Esophagus (tissue), 2 donors: ENCODE data around the gene SPATA13. TPM values are rescaled to one million over a fixed set of nuclear protein-coding genes. Genes with fewer than 3 reads are reported as not detected.

ENCODE experiments used
- H3K27ac ChIP-seq, 2 donors: one replicate each; pipeline ENCODE4 v1.5.1; 2013; ENCODE audit warnings: low read depth in 2 of 2, mild to moderate bottlenecking in 2 of 2, inconsistent platforms in 1 of 2, low read length in 1 of 2, moderate library complexity in 1 of 2
- H3K27me3 ChIP-seq, 2 donors: one replicate each; pipeline ENCODE4 v1.6.1; 2013; ENCODE audit warnings: low read length in 2 of 2, control low read depth in 1 of 2, mild to moderate bottlenecking in 1 of 2; ENCODE audit not compliant: insufficient read depth in 2 of 2, control insufficient read depth in 1 of 2
- H3K36me3 ChIP-seq, 2 donors: one replicate each; pipeline ENCODE4 v1.6.1; 2013; ENCODE audit warnings: low read length in 1 of 2; ENCODE audit not compliant: control insufficient read depth in 2 of 2, insufficient read depth in 2 of 2
- H3K4me1 ChIP-seq, 2 donors: one replicate each; pipeline ENCODE4 v1.6.1; 2013; ENCODE audit warnings: low read length in 1 of 2; ENCODE audit not compliant: control insufficient read depth in 2 of 2, insufficient read depth in 2 of 2
- H3K4me3 ChIP-seq, 2 donors: one replicate each; pipeline ENCODE4 v1.5.1; 2013; ENCODE audit warnings: low read length in 2 of 2, mild to moderate bottlenecking in 2 of 2, low read depth in 1 of 2, moderate library complexity in 1 of 2
- H3K9me3 ChIP-seq, 2 donors: one replicate each; pipeline ENCODE4 v1.6.1; 2013; ENCODE audit warnings: mild to moderate bottlenecking in 2 of 2, low read depth in 1 of 2, low read length in 1 of 2, moderate library complexity in 1 of 2; ENCODE audit not compliant: control insufficient read depth in 2 of 2, insufficient read depth in 1 of 2
- WGBS, 2 donors: extraction: QIAGEN DNeasy Blood & Tissue Kit; methylation state at CpG; one replicate each; pipeline ENCODE4 v1.1.7; 2013; 5-methylcytosine and 5-hydroxymethylcytosine counted together
- polyA plus RNA-seq, 2 donors: library from polyadenylated mRNA; stranded (reverse); fragments of 200-250 nt; gene quantifications; one replicate each; pipeline ENCODE4 v1.2.3, GENCODE V29; 2013
- donor health status: healthy with polysubstance abuse.
- donor health status: Bipolar disorder and iron deficiency.

SPATA13 gene
- polyA plus RNA-seq, 2 donors: 1.8 to 3.8 TPM

DNA sequence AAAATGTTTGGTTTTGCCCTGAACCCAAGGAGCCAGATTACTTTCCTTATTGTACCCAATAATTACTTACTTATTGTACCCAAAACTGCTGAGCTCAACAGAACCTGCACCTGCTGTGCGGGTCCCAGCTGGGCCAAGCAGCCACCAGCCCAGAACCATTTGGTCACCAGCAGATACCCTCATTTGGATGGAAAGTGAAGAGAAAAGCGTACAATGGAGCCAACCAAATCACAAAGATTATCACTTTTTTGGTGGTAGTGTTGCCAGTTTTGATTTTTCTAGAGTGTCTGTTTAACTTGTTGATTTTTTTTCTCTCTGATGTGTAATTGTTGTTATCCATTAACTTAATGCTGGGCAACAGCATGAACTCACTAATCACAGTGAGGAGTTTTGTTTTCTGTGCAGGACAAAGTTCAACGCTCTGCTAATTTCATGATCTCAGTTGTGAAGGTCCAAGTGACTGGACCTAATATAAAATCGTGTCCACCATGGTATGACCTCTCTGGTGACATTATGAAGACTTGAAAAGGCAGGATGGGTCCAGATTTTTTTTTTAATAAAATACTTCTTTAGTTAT lies 23.8 kb downstream of the SPATA13 start:
- H3K9me3 ChIP-seq: no peaks in the 10 kb centered on the region
- H3K36me3 ChIP-seq: no peaks in the 10 kb centered on the region
- H3K27ac ChIP-seq: no peak overlapping the region
- peaks cover 0 to 2% of the 10 kb centered on the region in 2 donors for H3K4me1 ChIP-seq
- WGBS, 2 donors: 74 to 88% methylated on average over 4 of the region's 4 CpGs
- no peak overlapping the region for H3K4me3 ChIP-seq
- no peaks in the 10 kb centered on the region for H3K27me3 ChIP-seq

GRCh38 chr13:24184882-24185281 lies 24.4 kb downstream of the SPATA13 start:
- WGBS, 2 donors: 66 to 90% methylated on average over 11 of the region's 11 CpGs
- Histone ChIP-seq H3K4me3 (no peak overlapping the region), H3K4me1 (peaks cover 0 to 2% of the 10 kb centered on the region in 2 donors), H3K36me3 (no peaks in the 10 kb centered on the region), H3K9me3 (no peaks in the 10 kb centered on the region), H3K27me3 (no peaks in the 10 kb centered on the region), H3K27ac (no peak overlapping the region)

DNA sequence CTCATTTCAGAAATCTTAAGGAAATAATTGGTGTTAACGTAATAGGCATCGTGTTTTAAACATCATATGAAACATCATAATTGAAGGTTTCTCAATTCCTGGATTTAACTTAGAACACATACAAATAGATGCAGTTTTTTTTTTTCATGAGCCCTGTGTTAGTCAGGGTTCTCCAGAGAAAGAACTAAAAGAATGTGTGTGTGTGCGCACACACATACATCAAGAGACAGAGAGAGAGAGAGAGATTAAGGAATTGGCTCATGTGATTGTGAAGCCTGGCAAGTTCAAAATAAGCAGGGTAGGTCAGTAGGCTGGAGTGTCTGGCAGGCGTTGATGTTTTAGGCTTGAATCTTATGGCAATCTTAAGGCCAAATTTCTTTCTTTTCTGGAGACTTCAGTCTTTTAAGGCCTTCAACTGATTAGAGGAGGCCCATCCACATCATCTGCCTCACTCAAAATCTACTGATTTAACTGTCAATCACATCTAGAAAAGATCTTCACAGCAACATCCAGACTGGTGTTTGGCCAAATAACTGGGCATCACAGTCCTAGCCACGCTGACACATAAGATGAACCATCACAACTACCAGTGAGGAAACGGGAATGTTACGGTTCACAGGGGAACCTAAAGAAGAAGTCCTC lies 25.2 kb downstream of the SPATA13 start:
- WGBS, 2 donors: 83 to 92% methylated on average over 7 of the region's 7 CpGs
- no peaks in the 10 kb centered on the region for H3K36me3 ChIP-seq
- H3K4me1 ChIP-seq: peaks cover 0 to 2% of the 10 kb centered on the region in 2 donors
- H3K27ac ChIP-seq: no peak overlapping the region
- H3K9me3 ChIP-seq: no peaks in the 10 kb centered on the region
- no peak overlapping the region for H3K4me3 ChIP-seq
- H3K27me3 ChIP-seq: no peaks in the 10 kb centered on the region

DNA sequence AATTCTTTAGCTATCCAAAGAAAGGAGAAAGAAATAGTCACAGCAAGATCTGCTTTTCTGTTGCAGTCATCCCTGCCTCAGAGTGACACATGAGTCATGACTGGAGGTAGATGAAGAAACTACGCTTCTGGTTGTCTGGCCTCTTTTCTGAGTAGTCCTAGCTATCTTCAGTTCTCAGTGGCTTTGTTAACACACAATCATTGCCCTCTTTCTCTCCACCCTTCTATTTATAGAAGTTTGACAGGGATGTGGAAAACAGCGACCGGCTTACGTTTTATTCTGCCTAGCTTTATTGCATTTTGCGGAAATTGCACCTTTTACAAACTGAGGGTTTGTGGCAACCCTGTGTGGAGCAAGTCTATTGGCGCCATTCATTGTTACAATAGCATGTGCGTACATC lies 26.7 kb downstream of the SPATA13 start:
- Histone ChIP-seq H3K27ac (no peak overlapping the region), H3K4me1 (peaks cover 0 to 2% of the 10 kb centered on the region in 2 donors)
- WGBS, 2 donors: 70 to 88% methylated on average over 7 of the region's 7 CpGs

DNA sequence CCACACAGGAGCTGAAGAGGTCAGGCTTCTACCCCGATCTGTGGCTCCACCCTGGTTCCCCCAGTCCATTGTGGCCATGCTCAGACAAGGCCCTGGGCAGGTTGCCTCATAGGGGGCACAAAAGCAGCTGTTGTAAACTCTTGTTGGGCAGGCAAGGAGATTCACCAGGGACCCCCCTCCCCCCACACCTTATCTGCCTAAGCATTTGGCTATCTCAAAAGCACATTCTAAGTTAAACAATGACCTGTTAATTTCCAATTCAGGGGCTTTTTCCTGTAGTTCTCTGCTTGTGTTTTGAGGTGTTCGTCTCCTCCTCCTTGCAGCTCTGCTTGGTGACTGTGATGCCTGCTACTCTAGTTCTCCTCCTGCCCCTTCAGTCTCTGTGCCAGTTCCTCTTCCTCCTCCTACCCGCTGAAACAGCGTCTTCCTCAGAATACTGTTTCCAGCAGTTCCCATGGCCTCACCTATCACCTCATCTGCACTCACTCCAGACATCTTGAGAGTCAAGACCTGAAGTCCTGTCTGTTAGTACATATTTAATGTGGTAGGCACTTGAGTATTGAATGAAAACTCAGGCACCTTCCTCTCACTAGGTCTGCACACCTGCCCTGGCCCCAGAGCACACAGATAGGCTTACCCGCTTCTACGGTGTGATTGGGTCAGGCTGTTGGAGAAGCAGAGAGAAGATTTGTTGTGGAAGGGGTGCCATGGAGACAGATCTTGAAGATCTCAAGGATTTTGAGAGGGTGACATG lies 31.7 kb downstream of the SPATA13 start:
- Histone ChIP-seq H3K4me3 (no peak overlapping the region), H3K9me3 (no peaks in the 10 kb centered on the region), H3K27me3 (no peaks in the 10 kb centered on the region), H3K36me3 (no peaks in the 10 kb centered on the region), H3K4me1 (no peaks in the 10 kb centered on the region), H3K27ac (no peak overlapping the region)
- 75 to 92% methylated on average over 6 of the region's 6 CpGs for WGBS, 2 donors

More for the DNA sequence above, 26.7 kb downstream of the SPATA13 start:
- Histone ChIP-seq H3K27me3 (no peaks in the 10 kb centered on the region), H3K4me3 (no peak overlapping the region), H3K36me3 (no peaks in the 10 kb centered on the region), H3K9me3 (no peaks in the 10 kb centered on the region)

- H3K4me1 ChIP-seq: no peaks in the 10 kb centered on the region
- H3K27me3 ChIP-seq: no peaks in the 10 kb centered on the region
- no peak overlapping the region for H3K4me3 ChIP-seq
- 82 to 89% methylated on average over 1 of the region's 1 CpG for WGBS, 2 donors
- no peaks in the 10 kb centered on the region for H3K36me3 ChIP-seq
- no peak overlapping the region for H3K27ac ChIP-seq
- H3K9me3 ChIP-seq: no peaks in the 10 kb centered on the region
Measured at GRCh38 chr13:24192811-24193162, 32.3 kb downstream of the SPATA13 start.

- Histone ChIP-seq H3K36me3 (no peaks in the 10 kb centered on the region), H3K27me3 (no peaks in the 10 kb centered on the region), H3K27ac (no peak overlapping the region), H3K4me1 (no peaks in the 10 kb centered on the region), H3K4me3 (no peak overlapping the region), H3K9me3 (no peaks in the 10 kb centered on the region)
- WGBS, 2 donors: 77 to 93% methylated on average over 8 of the region's 8 CpGs
Measured at GRCh38 chr13:24194447-24194846, 33.9 kb downstream of the SPATA13 start.

DNA sequence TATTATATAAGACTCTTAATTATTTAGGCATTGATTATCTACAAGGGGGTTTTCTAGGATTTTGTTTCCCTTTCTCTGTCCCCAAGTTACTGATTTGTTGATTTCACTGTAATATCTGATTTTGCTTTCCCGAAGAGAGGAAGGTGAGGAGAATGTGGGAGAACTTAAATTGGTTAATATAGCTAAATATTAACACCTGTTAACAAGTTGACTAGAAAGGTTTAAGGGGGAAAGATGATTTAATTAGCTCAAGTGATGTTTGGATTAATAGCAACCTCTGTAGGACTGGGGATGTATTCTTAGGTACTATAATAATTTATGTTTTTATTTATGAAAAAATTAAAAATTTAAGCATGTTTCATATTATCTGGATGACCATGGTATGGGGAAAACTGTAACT lies 35.1 kb downstream of the SPATA13 start:
- 61 to 81% methylated on average over 1 of the region's 1 CpG for WGBS, 2 donors
- Histone ChIP-seq H3K27me3 (no peaks in the 10 kb centered on the region), H3K36me3 (no peaks in the 10 kb centered on the region), H3K4me3 (no peak overlapping the region), H3K4me1 (no peaks in the 10 kb centered on the region), H3K27ac (no peak overlapping the region), H3K9me3 (no peaks in the 10 kb centered on the region)

GRCh38 chr13:24196593-24197197 lies 36.2 kb downstream of the SPATA13 start:
- Histone ChIP-seq H3K36me3 (no peaks in the 10 kb centered on the region), H3K4me1 (no peaks in the 10 kb centered on the region), H3K9me3 (no peaks in the 10 kb centered on the region), H3K27ac (no peak overlapping the region), H3K4me3 (no peak overlapping the region), H3K27me3 (no peaks in the 10 kb centered on the region)
- 42 to 89% methylated on average over 4 of the region's 4 CpGs for whole genome bisulfite sequencing, 2 donors
